Right renal cortex interstitium (tissue), 3 donors: ENCODE results near the gene SLCO1B1. TPM values are rescaled to one million over a fixed set of nuclear protein-coding genes. Genes with fewer than 3 reads are reported as not detected.

Source experiments
- DNase-seq, 3 donors: peaks; one replicate each; pipeline ENCODE4 v3.0.0-alpha.2; 2013; ENCODE audit warnings: low read depth in 3 of 3, low spot score in 2 of 3
- polyA plus RNA-seq, 3 donors: library from polyadenylated mRNA; unstranded; fragments of 120-200 nt; gene quantifications; one replicate each; pipeline ENCODE4 v1.2.1, GENCODE V29; 2013; ENCODE audit not compliant: insufficient read length in 3 of 3

The SLCO1B1 gene
- polyA plus RNA-seq, 3 donors = not detected

DNA sequence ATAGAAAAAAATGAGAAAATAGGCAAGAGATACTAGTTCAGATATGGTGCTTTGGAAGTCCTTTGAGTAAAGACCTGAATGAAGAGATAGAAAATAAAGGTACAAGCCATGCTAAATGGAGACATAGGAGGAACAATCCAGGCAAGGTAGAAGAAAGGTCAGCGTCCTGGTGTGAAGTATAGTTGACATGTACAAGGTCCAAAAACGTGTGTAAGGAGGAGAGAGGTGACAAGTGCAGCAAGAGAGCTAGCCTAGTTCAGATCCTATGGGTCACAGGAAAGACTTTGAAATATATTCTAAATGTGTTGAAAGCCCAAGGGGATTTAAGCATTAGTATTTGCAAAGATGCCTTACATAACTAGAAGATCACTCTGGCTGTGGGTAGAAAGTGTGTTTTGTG lies 88.2 kb downstream of the SLCO1B1 start:
- no peak for DNase-seq

DNA sequence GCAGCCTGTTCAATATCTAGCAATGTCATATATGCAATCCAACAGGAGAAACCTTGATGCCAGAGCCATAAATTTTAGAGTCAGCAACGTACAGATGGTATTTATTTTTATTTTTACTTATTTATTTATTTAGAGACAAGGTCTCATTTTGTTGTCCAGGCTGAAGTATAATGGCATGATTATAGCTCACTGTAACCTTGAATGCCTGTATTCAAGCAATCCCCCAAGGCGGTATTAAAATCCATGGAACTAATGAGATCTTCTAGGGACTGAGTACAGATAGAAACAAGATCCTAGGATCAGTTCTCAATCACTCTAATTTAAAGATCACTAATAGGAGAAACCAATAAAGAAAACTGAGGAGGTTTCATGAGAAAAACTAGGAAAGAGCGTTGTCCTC lies 89.3 kb downstream of the SLCO1B1 start:
- no peak for DNase-seq

DNA sequence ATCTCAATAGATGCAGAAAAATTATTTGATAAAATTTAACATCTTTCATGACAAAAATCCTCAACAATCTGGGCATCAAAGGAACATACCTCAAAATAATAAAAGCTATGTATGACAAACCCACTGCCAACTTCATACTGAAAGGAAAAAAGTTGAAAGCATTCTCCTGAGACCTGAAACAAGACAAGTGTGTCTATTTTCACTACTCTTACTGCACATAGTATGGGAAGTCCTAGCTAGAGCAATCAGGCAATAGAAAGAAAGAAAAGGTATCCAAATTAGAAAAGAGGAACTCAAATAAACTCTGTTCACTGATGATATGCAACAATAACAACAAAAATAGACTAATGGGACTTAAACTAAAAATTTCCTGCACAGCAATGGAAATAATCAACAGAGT lies 90.1 kb downstream of the SLCO1B1 start:
- no peak for DNase-seq

DNA sequence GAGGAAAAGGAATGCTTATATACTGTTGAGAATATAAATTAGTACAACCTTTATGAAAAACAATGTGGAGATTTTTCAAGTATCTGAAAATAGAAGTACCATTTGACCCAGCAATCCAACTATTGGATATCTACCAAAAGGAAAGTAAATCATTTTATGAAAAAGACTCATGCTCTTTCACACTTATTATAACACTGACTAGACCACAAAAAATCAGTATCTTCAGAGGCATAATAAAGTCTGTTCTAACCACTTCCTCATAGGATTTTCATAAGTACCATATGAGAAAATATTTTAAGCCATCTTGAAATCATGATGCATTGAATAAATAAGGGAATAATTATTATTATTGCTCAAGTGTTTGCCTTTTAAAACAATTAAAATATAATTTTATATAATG lies 90.8 kb downstream of the SLCO1B1 start:
- DNase-seq = no peak

DNA sequence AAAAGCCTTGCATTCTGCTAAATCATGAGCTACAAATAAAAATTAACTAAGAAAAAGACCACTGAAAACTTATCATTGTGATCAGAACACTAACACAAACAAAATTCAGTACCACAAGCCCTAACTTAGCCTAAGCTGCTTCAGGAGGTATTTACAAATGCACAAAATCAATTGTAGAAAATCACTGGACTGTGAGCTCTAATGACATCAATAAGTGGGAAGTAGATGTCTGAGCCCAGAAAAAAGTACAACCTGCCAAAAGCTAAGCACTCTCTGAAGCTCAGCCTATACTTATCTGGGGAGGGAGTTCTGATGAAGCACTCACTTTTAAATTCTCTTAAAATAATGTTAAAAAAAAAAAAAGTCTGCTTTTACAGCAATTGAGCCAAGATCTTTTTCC lies 92.9 kb downstream of the SLCO1B1 start:
- no peak for DNase-seq

DNA sequence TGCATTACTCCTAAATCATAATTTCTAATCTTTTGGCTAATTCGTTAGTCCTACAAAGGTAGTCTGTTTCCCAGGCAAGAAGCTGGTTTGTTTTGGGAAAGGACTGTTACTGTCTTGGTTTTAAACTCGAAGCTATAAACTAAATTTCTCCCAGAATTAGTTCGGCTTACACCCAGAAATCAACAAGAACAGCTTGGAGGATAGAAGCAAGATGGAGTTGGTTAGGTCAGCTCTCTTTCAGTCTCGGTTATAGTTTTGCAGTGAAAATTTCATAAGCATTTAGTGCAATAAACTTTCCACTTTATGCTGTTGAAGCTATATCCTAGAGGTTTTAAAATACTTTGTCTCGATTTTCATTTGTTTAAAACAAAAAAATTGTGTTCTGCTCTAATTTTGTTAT lies 103.4 kb downstream of the SLCO1B1 start:
- no peak for DNase-seq

DNA sequence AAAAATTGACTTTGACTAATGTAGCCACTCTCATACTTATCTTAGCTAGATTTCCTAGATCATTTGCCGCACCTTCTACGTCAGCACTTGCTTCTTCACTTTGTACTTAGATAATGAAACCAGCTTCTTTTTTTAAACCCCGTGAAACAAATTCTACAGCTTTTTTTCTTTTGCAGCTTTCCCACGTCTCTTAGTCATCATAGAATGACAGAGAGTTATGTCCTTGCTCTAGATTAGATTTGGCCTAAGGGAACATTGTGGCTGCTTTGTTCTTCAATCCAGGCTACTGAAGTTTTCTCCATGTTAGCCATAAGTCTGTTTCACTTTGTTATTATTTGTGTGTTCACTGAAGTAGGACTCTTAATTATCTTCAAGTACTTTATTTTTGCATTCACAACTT lies 108.9 kb downstream of the SLCO1B1 start:
- DNase-seq = no peak

DNA sequence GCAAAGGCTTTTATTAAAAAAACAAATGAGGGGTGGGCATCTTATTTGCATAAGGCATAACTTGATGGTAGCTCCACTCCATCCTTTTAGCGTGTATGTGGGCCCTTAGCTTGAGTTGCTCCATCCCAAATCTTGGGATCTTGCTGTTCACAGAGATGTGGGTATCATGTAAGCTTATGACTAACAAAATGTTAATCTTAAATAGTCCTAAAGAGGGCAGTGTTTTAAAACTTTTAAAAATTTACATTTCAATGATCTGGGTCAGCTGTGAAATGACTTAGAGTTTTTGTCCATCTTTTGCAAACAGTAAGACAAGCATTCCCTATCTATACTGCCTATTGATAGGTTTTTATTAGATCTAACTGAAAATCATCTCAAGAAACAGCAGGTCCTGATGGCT lies 117.7 kb downstream of the SLCO1B1 start:
- no peak for DNase-seq

DNA sequence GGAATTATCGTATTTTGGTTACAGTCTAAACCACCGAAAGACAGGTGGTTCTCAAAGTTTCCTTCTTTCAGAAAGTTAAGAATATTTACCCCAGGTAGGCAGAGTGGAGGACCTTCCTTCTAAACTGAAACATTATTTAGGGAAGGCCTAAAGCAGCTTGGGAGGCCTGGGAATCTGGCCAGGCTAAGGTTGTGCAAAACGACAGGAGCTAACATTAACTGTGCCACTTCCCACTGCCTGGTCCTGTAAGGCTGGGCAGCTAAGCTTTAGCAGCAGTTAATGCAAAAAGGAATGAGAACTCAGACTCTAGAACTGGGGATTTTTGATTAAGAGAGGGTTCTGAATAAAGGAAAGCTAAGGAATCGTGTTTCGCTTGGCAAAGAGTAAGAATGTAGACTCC lies 121.1 kb downstream of the SLCO1B1 start:
- no peak for DNase-seq

DNA sequence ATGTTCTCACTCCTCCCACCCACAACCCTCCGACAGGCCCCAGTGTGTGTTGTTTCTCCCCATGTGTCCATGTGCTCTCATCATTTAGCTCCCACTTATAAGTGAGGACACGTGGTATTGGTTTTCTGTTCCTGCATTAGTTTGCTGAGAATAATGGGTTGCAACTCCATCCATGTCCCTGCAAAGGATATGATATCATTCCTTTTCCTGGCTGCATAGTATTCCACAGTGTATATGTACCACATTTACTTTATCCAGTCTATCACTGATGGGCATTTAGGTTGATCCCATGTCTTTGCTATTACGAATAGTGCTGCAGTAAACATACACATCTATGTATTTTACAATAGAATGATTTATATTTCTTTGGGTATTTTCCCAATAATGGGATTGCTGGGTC lies 126.2 kb downstream of the SLCO1B1 start:
- no peak for DNase-seq

DNA sequence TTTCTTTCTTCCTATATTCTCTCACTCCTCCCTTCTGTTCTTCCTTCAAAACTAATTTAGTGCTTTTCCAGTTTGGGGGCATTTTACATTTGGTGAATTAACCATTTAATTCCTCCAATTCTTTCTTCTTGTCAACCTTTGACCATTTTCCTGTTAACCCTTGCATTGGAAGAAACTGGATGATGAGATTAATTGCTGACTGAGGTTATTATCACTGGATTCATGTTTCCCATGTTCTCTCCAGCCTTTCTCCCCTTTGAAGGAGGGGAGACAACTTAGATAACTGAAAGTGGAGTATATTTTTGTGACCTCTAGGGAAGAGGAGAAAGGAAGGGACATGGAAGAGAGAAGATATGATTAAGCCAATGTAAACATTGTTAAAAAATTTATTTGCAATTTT lies 133.2 kb downstream of the SLCO1B1 start:
- no peak for DNase-seq

DNA sequence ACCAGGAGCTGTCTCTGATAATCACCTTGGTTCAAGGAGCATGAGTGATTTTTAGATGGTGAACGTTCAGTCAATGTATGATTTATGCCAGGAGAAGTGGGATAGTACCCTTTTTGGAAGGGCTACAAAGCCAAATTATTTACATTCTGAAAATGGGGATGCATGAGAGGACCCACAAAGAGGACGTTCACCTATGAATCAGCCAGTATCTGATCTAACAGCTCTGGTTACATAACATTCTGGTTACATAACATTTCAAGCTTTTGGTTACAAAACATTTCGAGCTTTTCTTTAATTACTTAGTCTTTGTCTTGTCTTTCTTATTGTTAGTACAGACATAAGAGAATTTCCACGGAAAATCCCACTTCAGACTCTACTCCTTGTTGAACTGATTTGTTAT lies 134.9 kb downstream of the SLCO1B1 start:
- no peak for DNase-seq

DNA sequence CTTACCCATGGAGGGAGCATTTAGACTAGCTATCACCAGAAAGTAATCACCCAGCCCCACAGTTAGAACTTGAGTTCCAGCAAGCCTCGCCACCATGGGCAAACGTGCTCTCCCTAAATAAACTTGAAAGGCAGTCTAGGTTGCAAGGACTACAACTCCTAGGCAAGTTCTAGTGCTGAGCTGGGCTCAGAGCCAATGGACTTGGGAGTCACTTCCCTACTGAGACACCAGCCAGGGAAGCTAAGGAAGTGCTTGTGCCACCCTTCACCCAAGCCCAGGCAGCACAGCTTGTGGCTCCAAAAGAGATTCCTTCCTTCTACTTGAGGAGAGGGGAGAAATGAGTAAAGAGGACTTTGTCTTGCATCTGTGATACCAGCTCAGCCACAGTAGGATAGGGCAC lies 145.8 kb downstream of the SLCO1B1 start:
- DNase-seq = no peak

Other genes with a start within 250 kb of the SLCO1B1 start
- 1 to 10 TPM in 1 of 3 donors, under 1 TPM in 2; 0.03 to 1.5 (median 0.15) TPM for gene SLCO1A2, start 203.7 kb downstream of the SLCO1B1 start, polyA plus RNA-seq
- gene IAPP, start 241.7 kb downstream of the SLCO1B1 start, polyA plus RNA-seq = not detected